ENCODE results near the gene ANGPT4. TPM values are rescaled to one million over a fixed set of nuclear protein-coding genes. Genes with fewer than 3 reads are reported as not detected.

Gene ANGPT4
- total RNA-seq, 1 donor from 2014 or later = 0.05 TPM

- FAIRE-seq = no peak
- no peaks in the 10 kb centered on the region for H3K36me3 Mint-ChIP-seq (ENCODE audit: low read depth, unreplicated experiment)
Observed at GRCh38 chr20:872855-873520, 43.1 kb downstream of the ANGPT4 start.

GRCh38 chr20:871948-872347, 44.2 kb downstream of the ANGPT4 start:
- Histone ChIP-seq H3K36me3 (ENCODE audit: insufficient read depth, low read length) (no peaks in the 10 kb centered on the region), H2AFZ (ENCODE audit: low read depth, low read length) (no peak overlapping the region), H3K27me3 (ENCODE audit: insufficient read depth, low read length) (peaks cover 2% of the 10 kb centered on the region), H3K27ac (ENCODE audit: low read depth, low read length) (no peak overlapping the region), H3K4me1 (ENCODE audit: insufficient read depth, low read length) (no peaks in the 10 kb centered on the region), H4K20me1 (ENCODE audit: insufficient read depth, low read length) (no peaks in the 10 kb centered on the region), H3K4me3 (ENCODE audit: insufficient read depth, low read depth, low read length) (no peak overlapping the region), H3K4me2 (ENCODE audit: low read length) (no peak overlapping the region), H3K9ac (ENCODE audit: low read length) (no peak overlapping the region), H3K9me3 (ENCODE audit: insufficient read depth, low read depth, low read length) (no peaks in the 10 kb centered on the region), H3K79me2 (ENCODE audit: insufficient read depth, low read length) (no peaks in the 10 kb centered on the region)
- Mint-ChIP-seq H3K9me3 (ENCODE audit: unreplicated experiment) (peaks cover 2% of the 10 kb centered on the region), H3K27me3 (ENCODE audit: low read depth, unreplicated experiment) (peaks cover 64% of the 10 kb centered on the region), H3K4me1 (ENCODE audit: low read depth, unreplicated experiment) (no peaks in the 10 kb centered on the region), H3K27ac (ENCODE audit: unreplicated experiment) (no peak overlapping the region), H3K4me3 (ENCODE audit: unreplicated experiment) (no peak overlapping the region), H3K36me3 (ENCODE audit: low read depth, unreplicated experiment) (no peaks in the 10 kb centered on the region)
- DNase-seq (ENCODE audit: low read depth) = no peak
- no peak for TF ChIP-seq CTCF (IDR thresholded peaks at IDR 0.05; ENCODE audit: insufficient read depth, low read depth, low read length)
- no peak for FAIRE-seq

More at GRCh38 chr20:872855-873520, 43.1 kb downstream of the ANGPT4 start:
- Histone ChIP-seq H4K20me1 (ENCODE audit: insufficient read depth, low read length) (no peaks in the 10 kb centered on the region), H3K9me3 (ENCODE audit: insufficient read depth, low read depth, low read length) (no peaks in the 10 kb centered on the region), H2AFZ (ENCODE audit: low read depth, low read length) (no peak overlapping the region), H3K4me1 (ENCODE audit: insufficient read depth, low read length) (no peaks in the 10 kb centered on the region), H3K4me2 (ENCODE audit: low read length) (no peak overlapping the region), H3K27ac (ENCODE audit: low read depth, low read length) (no peak overlapping the region), H3K9ac (ENCODE audit: low read length) (no peak overlapping the region), H3K4me3 (ENCODE audit: insufficient read depth, low read depth, low read length) (no peak overlapping the region), H3K79me2 (ENCODE audit: insufficient read depth, low read length) (no peaks in the 10 kb centered on the region), H3K27me3 (ENCODE audit: insufficient read depth, low read length) (peaks cover 2% of the 10 kb centered on the region), H3K36me3 (ENCODE audit: insufficient read depth, low read length) (no peaks in the 10 kb centered on the region)
- H3K27ac Mint-ChIP-seq (ENCODE audit: unreplicated experiment) = no peak overlapping the region
- TF ChIP-seq EZH2 (IDR thresholded peaks at IDR 0.05; ENCODE audit: insufficient read depth, low read length) = no peak
- no peak for TF ChIP-seq CTCF (IDR thresholded peaks at IDR 0.05; ENCODE audit: insufficient read depth, low read depth, low read length)
- DNase-seq (ENCODE audit: low read depth) = no peak
- H3K4me3 Mint-ChIP-seq (ENCODE audit: unreplicated experiment) = no peak overlapping the region
- no peaks in the 10 kb centered on the region for H3K4me1 Mint-ChIP-seq (ENCODE audit: low read depth, unreplicated experiment)
- H3K9me3 Mint-ChIP-seq (ENCODE audit: unreplicated experiment) = peaks cover 2% of the 10 kb centered on the region
- peaks cover 69% of the 10 kb centered on the region for H3K27me3 Mint-ChIP-seq (ENCODE audit: low read depth, unreplicated experiment)

- no peak overlapping the region for H3K9ac ChIP-seq (ENCODE audit: low read length)
- no peak overlapping the region for H3K27ac Mint-ChIP-seq (ENCODE audit: unreplicated experiment)
- no peak overlapping the region for H3K4me3 ChIP-seq (ENCODE audit: insufficient read depth, low read depth, low read length)
- H3K27me3 Mint-ChIP-seq (ENCODE audit: low read depth, unreplicated experiment) = peaks cover 60% of the 10 kb centered on the region
- FAIRE-seq (no peak), DNase-seq (ENCODE audit: low read depth) (no peak)
- H3K27me3 ChIP-seq (ENCODE audit: insufficient read depth, low read length) = peaks cover 2% of the 10 kb centered on the region
- no peaks in the 10 kb centered on the region for H3K36me3 Mint-ChIP-seq (ENCODE audit: low read depth, unreplicated experiment)
- no peaks in the 10 kb centered on the region for H3K79me2 ChIP-seq (ENCODE audit: insufficient read depth, low read length)
- TF ChIP-seq EZH2 (IDR thresholded peaks at IDR 0.05; ENCODE audit: insufficient read depth, low read length) (no peak), CTCF (IDR thresholded peaks at IDR 0.05; ENCODE audit: insufficient read depth, low read depth, low read length) (no peak)
- H3K4me3 Mint-ChIP-seq (ENCODE audit: unreplicated experiment) = no peak overlapping the region
- no peaks in the 10 kb centered on the region for H3K9me3 ChIP-seq (ENCODE audit: insufficient read depth, low read depth, low read length)
- H3K4me1 Mint-ChIP-seq (ENCODE audit: low read depth, unreplicated experiment) = no peaks in the 10 kb centered on the region
- no peaks in the 10 kb centered on the region for H3K36me3 ChIP-seq (ENCODE audit: insufficient read depth, low read length)
- H3K4me1 ChIP-seq (ENCODE audit: insufficient read depth, low read length) = no peaks in the 10 kb centered on the region
- peaks cover 2% of the 10 kb centered on the region for H3K9me3 Mint-ChIP-seq (ENCODE audit: unreplicated experiment)
- H3K27ac ChIP-seq (ENCODE audit: low read depth, low read length) = no peak overlapping the region
- H4K20me1 ChIP-seq (ENCODE audit: insufficient read depth, low read length) = no peaks in the 10 kb centered on the region
- H3K4me2 ChIP-seq (ENCODE audit: low read length) = no peak overlapping the region
- no peak overlapping the region for H2AFZ ChIP-seq (ENCODE audit: low read depth, low read length)
Observed at GRCh38 chr20:871436-871835, 44.7 kb downstream of the ANGPT4 start.

Data from astrocyte (in vitro differentiated cells and primary cell).